Left colon (tissue), 2 donors: Measurements from ENCODE around the gene ERAP2. TPM values are rescaled to one million over a fixed set of nuclear protein-coding genes. Genes with fewer than 3 reads are reported as not detected.

Experiments used
- total RNA-seq, 2 donors: library from RNA; stranded (reverse); fragmentation: NEBNext Ultra II Directional; extraction: Animal tissue kit (Norgen Biotek cat#: 25700); gene quantifications; one replicate each; pipeline ENCODE4 v1.2.1, GENCODE V29; 2021
- donor health status: DM: no; HTN: no; CAD: no.
- donor health status: DM: yes; HTN: yes; CAD: no.

The ERAP2 gene
- total RNA-seq, 2 donors from 2014 or later: 21.2 to 35.3 TPM

Other genes with a start within 250 kb of the ERAP2 start
- gene CAST, start 214.1 kb upstream of the ERAP2 start, total RNA-seq: 100 to 1,000 TPM; 399 TPM
- gene ERAP1, start 68.6 kb upstream of the ERAP2 start, total RNA-seq: 100 to 1,000 TPM; 112 to 120 TPM
- 10 to 100 TPM; 32.2 to 34.4 TPM for gene LNPEP, start 59.6 kb downstream of the ERAP2 start, total RNA-seq